ENCODE results near the gene EVA1A.

Gene EVA1A

DNA sequence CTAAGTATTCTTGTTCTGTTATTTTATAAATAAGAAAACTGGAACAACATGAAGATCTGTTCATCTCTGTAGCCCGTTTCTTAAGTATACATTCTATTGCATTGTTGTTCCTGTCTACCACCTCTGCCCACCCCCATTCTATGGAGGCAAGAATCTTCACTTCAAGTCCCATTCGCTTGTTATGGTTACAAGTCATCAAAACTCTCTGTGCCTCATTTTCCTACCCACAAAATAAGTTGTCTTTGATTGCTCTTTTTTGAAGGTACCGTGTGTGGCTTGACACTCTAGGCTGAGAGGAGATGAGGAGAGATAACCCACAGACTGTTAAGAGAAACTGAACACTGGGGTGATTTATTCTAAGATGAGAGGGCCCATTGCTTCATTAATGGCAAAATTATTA is 2.9 kb upstream of the EVA1A start:
- DNase-seq: no peak

DNA sequence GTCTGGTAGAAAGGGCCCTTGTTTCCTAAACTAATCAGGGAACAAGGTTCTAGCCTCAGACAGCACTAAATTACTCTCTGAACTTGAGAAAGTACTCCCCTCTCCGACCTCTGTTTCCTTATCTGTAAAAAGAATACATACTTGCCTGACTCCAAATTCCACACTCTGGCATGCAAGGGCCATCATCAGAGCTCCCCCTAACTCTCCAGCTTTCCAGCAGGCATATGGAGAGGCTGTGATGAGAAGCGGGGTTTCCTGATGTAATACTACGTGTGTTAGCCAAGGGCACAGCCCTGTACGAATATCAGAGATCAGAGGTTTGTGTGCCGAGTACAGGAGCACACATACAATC is 1.8 kb upstream of the EVA1A start:
- no peak for DNase-seq

DNA sequence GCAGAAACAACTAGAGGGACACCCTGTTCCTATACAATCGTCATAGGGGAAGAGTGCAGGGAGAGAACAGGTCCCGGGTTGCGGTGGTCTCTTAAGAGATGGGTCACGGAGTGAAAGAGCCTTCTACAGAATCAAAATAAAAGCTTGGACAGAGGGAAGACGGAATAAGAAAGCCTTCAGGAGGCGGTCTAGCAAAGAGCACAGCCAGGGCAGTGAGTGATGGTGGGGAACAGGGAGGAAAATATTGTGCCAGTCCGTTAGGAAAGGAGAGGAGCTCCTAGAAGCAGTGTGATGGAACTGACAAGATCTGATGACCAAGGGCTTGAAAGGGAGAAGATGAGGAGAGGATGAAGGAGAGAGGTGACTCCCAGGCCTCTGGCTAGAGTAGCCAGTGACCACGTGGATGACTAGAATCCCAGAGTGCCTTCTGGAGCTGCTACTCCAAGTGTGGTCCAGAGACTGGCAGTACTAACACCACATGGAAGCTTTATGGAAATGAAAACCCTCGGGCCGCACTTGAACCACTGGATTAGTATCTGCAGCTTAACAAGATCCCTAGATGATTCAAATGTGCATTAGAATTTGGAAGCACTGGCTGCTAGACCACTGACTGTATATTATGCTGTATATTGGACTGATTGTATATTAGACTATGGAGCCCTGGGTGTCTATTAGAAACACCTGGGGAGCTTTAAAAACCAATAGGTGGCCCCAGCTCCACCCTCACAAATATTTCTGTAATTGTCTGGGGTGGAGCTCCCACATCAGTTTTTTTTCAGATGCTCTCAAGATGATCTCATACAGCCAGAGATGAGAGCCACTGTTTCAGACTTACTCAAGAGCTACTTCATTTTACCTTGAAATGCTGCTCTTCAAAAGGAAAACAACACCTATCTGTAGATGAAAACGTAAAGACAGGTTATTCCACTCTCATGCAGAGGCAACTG is 1.1 kb upstream of the EVA1A start:
- peak; percentile 31 for DNase-seq

DNA sequence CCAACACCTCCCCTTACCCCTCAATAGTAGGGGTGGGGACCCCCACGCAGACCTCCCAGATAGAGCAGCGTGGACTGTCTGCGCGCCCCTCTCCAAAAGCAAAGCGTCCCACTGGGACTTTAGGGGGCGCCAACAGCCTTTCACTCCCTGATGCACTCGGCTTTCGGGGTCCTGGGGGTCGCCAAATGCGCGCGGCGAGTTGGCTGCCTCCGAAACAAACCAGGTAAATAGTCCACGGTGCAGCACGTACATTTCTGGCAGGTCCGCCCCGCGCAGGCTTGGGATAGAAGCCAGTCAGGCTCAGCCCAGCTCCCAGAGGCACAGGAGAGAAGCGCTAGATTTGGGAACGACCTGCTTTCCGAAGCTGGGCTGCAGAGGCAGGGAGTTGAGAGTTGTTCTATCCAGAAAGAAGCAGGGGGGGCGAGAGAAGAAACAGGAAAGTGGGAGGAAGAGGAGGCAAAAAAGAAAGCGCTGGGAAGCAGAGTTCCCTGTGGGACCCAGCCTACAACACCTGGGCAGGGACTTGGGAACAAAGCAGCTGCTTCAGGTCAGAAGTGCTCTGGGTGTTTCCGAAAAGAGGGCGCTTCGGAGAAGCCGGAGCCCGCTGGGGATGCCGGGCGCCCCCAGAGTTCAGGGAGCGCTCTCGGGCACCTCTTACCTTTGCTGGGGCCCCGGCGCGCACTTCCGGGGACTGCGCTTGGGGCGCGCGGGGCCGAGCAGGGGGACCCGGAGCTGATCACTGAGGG is 544 bp downstream of the EVA1A start:
- DNase-seq: peak; percentile 85

DNA sequence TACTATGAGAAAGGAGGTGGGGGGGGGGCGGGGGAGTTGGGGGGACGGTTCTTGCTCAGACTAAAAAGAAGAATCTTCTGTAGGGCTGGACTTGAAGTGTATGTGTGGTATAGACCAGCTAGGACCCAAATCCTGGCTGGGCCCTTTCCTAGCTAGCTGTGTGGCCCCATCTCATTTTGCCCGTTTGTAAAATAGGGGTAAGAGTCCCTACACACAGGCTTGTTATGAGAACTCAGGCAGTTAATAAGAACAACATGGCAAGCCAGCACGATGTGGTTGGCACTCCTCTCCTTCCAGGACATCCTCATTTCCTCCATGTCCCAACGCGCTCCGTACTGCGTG is 1.1 kb downstream of the EVA1A start:
- no peak for DNase-seq

DNA sequence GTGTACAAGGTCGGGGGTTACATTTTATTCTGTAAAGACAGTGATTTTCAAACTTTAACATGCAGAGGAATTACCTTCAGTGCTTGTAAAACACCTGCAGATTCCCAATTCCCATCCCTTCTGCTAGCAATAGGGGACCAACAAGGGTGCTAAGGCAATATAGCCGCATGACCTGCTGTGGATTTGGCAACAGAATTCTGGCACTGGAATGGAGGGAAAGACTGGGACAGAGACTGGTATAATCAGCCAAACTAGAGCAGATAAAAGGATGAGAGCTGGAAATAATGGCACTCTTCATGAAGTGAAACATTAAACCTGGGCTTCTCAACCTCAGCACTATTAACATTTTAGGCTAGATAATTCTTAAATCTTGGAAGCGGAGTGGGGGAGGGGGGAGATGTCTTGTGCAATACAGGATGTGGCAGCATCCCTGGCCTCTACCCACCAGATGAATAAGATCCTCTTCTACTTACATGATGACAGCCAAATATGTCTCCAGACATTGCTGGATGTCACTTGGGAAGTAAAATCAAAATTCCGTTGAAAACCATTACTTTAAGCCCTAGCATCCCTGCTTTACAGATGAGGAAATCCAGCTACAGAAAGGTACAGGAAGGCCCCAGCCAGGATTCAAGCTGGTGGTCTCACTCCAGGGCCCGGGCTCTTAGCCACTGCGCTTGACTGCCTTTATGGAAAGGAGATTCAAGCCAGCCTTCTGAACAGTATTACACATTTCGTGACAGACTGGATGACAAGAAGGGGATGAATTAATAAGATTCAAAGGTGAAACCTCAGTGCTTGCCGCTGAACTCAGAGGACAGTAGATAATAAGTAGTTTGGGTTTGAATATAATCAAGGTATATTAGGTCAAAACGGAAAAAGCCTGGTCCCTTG is 1.7 kb downstream of the EVA1A start:
- no peak for DNase-seq

DNA sequence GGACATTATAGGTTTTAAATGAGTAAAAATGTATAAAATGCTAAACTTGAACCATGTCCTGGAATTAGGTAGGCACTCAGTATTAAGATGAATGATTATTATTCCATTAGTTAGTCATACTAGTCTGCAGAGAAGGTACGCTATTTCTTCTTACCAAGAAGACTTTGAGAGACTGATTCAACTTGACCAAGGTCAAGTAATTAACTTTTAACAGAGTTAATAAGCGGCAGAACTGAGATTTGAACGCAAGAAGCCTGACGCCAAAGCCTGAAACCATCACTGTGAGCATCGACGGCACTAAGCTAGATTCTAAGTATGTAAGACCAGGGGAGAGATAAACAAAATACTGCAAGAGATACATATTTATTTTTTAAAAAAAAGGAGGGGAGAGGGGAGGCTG is 2.6 kb downstream of the EVA1A start:
- no peak for DNase-seq

DNA sequence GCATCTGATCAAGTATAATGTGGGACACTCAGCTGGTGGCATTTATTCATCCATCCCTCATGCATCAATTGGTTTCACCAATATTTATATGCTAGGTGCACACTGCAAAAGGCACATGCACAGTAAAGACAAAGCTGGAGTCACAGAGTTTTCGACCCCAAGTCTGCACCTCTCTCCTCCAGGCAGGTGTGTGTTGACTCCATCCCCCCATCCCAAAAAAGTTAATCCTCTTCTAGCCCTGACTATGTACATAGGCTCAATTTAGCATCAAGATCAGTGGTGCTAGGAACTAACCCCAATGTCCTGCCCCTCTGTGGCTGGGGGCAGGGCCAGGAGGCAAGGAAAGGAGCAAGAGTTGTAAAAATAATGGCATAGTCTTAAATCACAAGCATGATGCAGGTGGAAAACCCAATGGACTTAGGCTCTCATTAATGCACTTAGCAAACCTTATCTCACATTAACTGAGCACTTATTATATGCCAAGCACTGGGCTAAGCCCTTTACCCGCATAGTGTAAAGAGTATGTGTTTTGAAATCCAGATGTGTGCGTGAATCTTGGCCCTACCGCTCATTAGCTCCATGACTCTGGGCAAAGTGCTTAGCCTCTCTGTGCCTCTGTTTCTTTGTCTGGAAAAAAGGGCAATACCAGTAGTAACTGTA is 3.1 kb downstream of the EVA1A start:
- DNase-seq: no peak

DNA sequence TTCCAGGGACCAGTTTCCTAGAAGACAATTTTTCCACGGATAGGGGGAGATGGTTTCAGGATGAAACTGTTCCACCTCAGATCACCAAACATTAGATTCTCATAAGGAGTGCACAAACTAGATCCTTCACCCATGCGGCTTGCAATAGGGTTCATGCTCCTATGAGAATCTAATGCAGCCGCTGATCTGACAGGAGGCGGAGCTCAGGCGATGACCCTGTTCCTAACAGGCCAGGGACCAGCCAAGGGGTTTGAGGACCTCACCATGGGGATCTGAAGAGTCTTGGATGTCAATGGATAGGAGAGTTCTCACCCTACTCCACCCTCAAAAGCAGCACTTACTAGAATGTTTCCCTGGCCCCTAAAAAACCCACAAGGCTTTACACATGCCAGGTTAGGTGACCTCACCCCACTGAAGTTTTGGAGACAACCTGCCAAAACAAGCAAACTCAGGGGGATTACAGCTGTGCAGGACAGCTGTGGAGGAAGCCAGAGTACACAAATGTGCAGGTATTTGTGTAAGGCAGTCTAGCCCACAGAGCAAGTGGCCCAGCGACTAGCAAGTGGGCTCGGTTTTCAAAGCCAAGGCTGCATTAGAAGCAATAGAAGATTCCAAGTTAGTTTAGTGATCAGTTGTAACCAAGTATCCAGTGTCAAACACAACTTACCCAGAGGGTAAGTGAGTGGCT is 3.9 kb downstream of the EVA1A start:
- no peak for DNase-seq

DNA sequence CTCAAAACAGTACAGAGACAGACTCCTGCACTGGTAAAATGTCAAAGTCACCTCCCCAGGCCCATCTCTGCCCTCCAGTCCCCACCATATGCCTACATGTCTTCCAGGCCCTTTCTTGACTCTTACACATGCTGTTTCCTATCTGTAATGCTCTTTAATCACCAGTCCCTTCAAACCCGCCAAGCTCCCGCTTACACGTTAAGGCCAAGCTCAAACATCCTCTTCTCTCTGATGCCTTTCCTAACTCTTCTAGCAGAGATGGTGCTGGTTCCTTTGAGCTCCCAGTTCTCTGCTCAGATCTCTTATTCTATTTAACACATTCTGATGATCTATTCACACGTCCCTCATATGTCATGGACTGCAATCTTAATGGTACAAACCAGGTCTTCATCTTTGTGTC is 5.0 kb downstream of the EVA1A start:
- no peak for DNase-seq

DNA sequence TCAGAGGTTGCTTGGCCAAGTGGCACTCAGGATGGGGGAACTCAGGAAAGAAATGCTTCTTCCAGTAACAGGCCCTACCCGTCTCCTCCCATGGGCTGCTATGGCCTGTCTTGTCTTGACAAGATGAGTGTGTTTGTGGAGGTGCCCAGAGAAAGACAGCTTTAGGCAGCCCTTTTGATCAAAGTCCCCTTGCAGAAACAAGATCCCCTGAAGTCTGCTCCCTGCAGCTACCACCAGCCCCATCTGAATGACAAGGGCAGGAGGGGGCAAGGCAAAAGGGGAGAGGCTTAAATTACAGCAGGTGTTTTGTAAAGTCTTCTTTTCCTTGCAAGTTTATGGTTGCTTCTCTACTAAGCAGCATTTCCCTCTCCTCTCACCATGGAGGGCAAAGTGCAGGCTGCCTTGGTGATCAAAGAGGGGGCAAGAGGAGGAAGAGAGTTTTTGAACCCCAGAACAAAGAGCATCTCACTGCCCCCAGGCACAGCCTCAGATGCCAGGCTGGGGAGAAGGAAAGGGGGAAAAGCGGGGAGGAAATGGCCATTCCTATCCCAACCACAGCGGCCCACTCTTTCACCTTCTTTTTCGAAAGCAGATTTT is 6.7 kb downstream of the EVA1A start:
- peak; percentile 31 for DNase-seq

DNA sequence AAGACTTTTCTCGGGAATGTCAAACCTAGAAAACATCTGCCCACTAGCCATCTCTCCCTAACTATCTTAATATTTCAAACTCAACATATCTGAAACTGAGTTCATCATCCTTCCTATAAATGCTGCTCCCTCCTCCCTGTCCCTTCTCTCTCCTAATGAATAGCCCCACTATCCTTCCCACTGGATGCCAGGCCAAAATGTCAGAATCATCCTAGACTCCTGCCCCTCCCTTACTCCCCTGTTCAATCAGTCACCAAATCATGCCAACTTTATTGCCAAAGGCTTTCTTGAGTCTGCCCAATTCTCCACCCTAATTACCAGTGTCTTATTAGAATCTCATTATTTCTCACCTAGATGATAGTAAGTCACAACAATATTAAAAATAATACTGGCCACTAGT is 8.5 kb downstream of the EVA1A start:
- no peak for DNase-seq

DNA sequence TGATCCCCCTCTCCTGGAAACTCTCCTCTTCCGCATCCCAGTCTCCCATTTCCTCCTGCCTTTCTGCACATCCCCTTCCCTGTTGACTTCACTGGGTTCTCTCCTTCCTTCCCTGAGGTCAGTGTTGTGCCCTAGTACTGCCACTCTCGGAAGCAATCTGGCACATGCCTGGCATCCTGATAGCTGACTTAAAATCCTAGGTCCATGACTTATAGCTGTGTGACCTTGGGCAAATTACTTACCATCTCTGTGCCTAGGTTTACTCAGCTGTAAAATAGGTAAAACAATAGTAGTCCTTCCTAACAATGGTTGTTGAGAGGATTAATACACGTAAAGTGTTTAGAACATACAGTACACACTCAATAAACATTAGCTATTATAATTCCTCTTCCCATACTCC is 9.3 kb downstream of the EVA1A start:
- no peak for DNase-seq

DNA sequence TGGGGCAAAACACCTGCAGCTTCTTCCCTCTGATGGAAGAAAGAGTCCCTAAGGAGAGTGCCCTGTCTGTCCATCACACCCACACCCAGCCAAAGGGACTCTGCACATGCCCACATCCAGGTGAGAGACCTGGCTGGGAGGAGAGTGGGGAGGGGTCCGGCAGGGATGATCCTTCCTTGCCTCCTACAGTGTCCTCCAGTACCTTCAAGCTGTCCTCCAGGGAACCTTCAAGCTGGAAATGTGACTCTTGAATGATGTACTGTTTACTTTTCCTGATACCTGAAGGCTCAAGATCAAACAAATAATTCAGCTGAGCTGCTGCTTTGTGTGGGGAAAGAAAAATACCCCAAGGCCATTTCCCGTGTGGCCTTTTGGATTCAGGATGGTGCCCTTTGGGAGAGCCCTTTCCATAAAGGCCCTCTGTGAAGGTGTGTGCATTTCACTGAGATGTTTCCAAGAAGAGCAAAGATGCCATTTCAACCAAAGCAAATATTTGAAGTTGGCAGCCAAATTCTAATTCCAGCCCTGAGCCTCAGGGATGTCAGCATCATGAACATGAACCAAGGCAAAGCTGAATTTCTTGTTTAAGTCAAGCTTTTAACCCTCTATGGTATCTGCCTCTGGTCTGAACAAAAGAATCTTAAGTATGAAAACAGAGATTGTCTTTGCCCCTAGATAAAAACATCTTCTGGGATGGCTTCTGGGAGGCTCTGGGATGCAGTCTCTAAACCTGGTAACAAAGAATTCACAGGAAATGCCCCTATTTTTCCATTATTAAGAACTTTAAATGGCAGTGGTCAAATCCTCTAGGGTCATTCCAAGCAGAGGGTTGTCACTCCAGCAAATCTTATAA is 11.1 kb downstream of the EVA1A start:
- DNase-seq: no peak

DNA sequence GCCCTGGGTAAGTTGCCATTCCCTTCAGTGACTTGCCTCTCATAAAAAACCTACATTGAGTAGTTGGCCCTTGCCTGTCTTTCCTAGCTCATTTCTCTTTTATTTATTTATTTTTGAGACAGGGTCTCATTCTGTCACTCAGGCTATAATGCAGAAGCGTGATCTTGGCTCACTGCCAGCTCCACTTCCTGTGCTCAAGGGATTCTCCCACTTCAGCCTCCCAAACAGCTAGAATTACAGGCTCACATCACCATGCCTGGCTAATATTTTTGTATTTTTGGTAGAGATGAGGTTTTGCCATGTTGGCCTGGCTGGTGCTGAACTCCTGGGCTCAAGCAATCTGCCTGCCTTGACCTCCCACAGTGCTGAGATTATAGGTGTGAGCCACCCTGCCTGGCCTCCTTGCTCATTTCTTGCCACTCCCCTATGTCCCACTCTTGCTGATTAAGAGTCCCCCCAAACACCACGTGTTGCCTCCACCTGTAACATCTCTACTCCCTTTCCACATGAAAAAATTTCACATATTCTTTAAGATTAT is 12.6 kb downstream of the EVA1A start:
- no peak for DNase-seq

DNA sequence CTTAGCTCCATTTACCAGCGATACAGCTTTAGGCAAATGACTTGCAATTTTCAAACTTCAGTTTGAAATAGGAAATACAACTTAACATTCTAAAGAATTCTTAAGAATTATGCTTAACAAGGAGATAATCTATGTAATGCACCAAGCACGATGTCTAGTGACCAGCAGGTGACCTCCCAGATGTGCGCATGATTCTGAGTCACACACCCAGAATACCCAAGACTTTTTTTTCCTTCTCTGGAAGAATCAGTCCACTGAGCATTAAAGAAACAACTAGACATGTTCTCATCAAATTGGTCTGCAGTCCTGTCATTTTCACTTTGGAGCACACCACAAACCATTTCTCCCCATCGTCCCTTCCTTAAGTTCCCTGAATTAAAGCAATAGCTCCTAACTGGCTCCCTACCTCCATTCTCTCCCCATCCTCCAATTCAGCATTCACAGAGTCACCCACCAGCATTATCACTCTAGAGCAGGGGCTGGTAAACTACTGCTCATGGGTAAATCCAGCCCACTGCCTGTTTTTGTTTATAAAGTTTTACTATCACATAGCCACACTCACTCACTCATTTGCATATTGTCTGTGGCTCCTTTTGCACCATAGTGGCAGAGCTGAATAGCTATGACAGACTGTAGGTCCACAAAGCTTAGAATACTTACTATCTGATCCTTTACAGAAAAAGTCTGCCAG is 13.2 kb downstream of the EVA1A start:
- no peak for DNase-seq

DNA sequence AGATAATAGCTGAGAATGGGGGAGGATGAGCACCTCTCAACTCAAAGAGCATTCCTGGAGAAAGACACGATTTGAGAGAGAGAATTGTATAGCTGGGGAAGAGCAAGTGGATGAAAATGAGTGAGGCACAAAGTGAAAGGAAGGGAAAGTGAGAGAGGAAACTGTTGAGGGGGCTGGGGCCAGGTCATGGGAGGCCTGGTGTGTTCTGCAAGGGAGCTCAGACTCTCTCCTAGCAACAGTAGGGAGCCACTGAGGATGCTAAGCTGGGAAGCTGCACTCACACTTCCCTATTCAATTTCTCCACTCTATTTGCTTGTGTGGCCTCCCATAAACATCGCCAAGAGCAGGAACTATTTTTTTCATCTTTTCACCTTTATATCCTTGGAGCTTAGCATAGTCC is 14.8 kb downstream of the EVA1A start:
- DNase-seq: no peak

DNA sequence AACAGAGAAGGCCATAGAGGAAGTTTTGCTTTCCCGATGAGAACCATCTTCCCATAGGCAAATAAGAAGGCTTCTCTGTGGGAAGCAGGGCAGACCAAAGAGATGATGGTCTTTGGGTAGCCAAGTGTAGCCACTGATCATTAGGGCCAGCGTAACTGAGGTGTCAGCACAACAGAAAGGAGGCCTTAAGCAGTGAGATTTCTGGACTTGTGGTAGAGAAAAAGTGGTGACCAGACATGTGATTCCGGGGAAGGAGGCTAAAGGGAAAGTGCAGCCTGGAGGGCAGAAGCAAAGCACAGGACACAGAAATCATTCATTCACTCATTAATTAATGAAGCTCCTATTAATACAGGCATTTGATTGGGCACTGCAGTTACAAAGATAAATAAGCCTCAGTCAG is 15.4 kb downstream of the EVA1A start:
- DNase-seq: no peak

DNA sequence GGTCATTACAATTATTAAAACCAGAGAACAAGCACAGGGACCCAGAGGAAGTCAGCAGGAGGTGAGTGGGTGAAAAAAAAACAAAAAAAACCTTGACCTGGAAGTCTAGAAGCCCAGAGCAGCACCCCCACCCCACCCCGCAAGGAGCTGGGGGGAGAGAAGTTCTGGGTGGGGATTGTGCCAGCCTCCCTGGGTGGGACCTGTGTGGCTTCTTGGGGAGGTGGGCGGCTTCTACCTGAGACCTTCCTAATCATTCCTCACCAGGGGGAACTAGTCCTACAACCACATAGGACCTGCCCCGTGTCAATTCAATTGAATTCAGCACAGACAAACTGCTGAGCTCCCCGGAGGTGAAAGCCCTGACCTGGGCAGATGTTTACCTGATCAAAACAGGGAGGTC is 17.3 kb downstream of the EVA1A start:
- DNase-seq: no peak
